Esophagus (tissue), 2 donors: ENCODE results near the gene RUNX3. TPM values are rescaled to one million over a fixed set of nuclear protein-coding genes. Genes with fewer than 3 reads are reported as not detected.

ENCODE experiments used
- H3K27ac ChIP-seq, 2 donors: one replicate each; pipeline ENCODE4 v1.5.1; 2013; ENCODE audit warnings: low read depth in 2 of 2, mild to moderate bottlenecking in 2 of 2, inconsistent platforms in 1 of 2, low read length in 1 of 2, moderate library complexity in 1 of 2
- H3K27me3 ChIP-seq, 2 donors: one replicate each; pipeline ENCODE4 v1.6.1; 2013; ENCODE audit warnings: low read length in 2 of 2, control low read depth in 1 of 2, mild to moderate bottlenecking in 1 of 2; ENCODE audit not compliant: insufficient read depth in 2 of 2, control insufficient read depth in 1 of 2
- H3K36me3 ChIP-seq, 2 donors: one replicate each; pipeline ENCODE4 v1.6.1; 2013; ENCODE audit warnings: low read length in 1 of 2; ENCODE audit not compliant: control insufficient read depth in 2 of 2, insufficient read depth in 2 of 2
- H3K4me1 ChIP-seq, 2 donors: one replicate each; pipeline ENCODE4 v1.6.1; 2013; ENCODE audit warnings: low read length in 1 of 2; ENCODE audit not compliant: control insufficient read depth in 2 of 2, insufficient read depth in 2 of 2
- H3K4me3 ChIP-seq, 2 donors: one replicate each; pipeline ENCODE4 v1.5.1; 2013; ENCODE audit warnings: low read length in 2 of 2, mild to moderate bottlenecking in 2 of 2, low read depth in 1 of 2, moderate library complexity in 1 of 2
- H3K9me3 ChIP-seq, 2 donors: one replicate each; pipeline ENCODE4 v1.6.1; 2013; ENCODE audit warnings: mild to moderate bottlenecking in 2 of 2, low read depth in 1 of 2, low read length in 1 of 2, moderate library complexity in 1 of 2; ENCODE audit not compliant: control insufficient read depth in 2 of 2, insufficient read depth in 1 of 2
- WGBS, 2 donors: extraction: QIAGEN DNeasy Blood & Tissue Kit; methylation state at CpG; one replicate each; pipeline ENCODE4 v1.1.7; 2013; 5-methylcytosine and 5-hydroxymethylcytosine counted together
- polyA plus RNA-seq, 2 donors: library from polyadenylated mRNA; stranded (reverse); fragments of 200-250 nt; gene quantifications; one replicate each; pipeline ENCODE4 v1.2.3, GENCODE V29; 2013
- donor health status: healthy with polysubstance abuse.
- donor health status: Bipolar disorder and iron deficiency.

RUNX3 gene
- polyA plus RNA-seq, 2 donors = 0.77 to 1.4 TPM

DNA sequence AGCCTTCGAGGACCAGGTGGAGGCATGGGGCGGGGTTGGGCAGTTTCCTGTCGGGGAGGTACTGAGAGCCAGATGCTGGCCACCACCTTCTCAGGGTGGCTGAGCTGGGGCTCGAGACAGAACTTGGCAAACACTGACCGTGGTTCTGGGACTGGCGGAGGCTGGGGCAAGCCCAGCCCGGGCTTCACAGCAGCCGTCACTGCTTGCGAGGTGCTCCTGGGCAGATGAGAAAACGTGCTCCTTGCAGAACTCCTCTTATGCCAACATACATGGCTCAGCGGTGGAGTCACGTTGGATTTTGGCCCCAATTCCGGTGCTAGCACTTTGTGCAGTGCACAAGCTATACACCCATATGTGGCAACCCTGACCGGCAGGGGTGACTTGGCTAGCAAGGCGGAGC is 69.2 kb downstream of the RUNX3 start:
- Histone ChIP-seq H3K4me3 (no peak overlapping the region), H3K9me3 (no peaks in the 10 kb centered on the region), H3K27me3 (no peaks in the 10 kb centered on the region), H3K4me1 (peaks cover 0 to 6% of the 10 kb centered on the region in 2 donors), H3K27ac (no peak overlapping the region), H3K36me3 (no peaks in the 10 kb centered on the region)
- WGBS, 2 donors = 59 to 70% methylated on average over 15 of the region's 15 CpGs

DNA sequence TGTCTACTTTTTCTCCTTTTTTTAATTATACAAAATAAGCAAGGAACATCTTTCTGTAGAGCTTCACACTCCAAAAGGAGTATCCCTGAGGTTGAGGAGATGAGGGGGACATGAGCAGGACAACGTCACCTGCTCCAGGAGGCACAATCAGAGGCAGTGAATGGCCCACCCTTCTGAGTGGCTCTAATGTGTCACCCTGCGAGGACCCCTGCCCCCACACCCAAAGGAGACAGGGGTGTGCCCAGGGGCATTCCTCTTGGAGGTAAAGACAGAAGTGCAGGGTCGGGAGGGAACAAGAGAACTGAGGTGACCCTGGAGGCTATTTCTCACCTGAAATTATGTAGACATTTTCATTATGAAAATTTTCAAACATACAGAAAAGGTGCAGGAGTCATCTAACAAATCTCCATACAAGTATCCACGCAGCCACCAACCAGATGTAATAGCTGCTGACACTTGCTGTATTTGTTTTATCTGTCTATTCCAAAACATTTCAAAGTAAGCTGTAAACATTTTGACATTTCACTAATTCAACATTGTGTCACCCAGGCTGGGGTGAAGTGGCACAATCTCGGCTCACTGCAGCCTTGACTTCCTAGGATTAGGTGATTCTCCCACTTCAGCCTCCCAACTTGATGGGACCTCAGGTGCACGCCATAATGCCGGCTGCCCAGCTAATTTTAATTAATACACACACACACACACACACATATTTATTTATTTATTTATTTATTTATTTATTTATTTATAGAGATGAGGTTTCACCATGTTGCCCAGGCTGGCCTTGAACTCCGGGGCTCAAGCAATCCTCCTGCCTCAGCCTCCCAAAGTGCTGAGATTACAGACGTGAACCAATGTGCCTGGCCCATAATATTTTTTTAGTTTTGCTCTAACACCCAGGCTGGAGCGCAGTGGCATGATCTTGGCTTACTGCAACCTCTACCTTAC is 70.7 kb downstream of the RUNX3 start:
- Histone ChIP-seq H3K27ac (no peak overlapping the region), H3K4me1 (peaks cover 0 to 6% of the 10 kb centered on the region in 2 donors), H3K4me3 (no peak overlapping the region), H3K27me3 (no peaks in the 10 kb centered on the region), H3K9me3 (no peaks in the 10 kb centered on the region), H3K36me3 (no peaks in the 10 kb centered on the region)
- WGBS, 2 donors = 79 to 81% methylated on average over 10 of the region's 10 CpGs

DNA sequence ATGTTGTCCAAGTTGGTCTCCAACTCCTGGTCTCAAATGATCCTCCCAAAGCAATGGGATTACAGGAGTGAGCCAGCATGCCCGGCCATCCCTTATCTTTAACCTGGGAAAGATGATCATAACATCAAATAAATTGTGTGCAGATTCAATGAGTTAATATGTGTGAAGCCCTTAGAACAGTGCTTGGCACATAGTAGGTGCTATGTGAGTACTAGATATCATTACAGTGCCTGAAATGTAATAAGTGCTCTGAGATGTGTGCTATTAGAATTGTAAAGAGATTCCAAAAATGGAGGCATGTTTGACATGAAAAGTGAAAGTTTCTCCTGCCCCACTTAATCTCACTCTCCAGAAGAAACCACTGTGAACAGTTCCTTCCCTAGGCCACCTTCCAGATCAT is 71.8 kb downstream of the RUNX3 start:
- Histone ChIP-seq H3K27me3 (no peaks in the 10 kb centered on the region), H3K27ac (no peak overlapping the region), H3K36me3 (no peaks in the 10 kb centered on the region), H3K9me3 (no peaks in the 10 kb centered on the region), H3K4me3 (no peak overlapping the region), H3K4me1 (peaks cover 0 to 6% of the 10 kb centered on the region in 2 donors)
- WGBS, 2 donors = 89 to 94% methylated on average over 1 of the region's 1 CpG

DNA sequence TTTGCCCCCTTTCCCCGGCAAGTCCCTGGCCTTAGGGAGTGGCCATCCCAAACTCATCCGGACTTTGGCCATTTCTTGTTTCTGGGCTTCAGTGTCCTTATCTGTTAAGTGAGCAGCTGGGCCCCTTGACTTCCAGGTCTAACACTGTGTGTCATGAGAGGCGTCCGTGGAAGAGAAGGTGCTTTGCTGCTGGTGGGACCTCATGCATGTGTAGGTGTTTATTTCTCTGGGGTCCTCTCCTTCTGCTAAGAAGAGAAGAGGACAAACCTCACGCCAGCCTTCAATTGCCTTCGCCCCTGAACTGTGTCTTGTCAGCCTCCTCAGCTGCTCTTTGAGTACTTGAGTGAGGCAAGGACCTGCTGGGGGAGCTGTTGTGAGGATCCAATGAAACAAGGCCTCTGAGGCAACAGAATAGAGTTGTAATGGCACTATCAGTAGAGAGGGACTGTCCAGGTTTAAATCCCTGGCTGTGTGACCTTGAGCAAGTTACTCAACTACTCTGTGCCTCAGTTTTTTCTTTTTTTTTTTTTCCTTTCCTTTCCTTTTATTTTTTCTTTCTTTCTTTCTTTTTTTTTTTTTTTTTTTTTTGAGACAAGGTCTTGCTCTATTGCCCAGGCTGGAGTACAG is 72.5 kb downstream of the RUNX3 start:
- Histone ChIP-seq H3K9me3 (no peaks in the 10 kb centered on the region), H3K4me3 (no peak overlapping the region), H3K27ac (no peak overlapping the region), H3K36me3 (no peaks in the 10 kb centered on the region), H3K27me3 (no peaks in the 10 kb centered on the region), H3K4me1 (peaks cover 0 to 3% of the 10 kb centered on the region in 2 donors)
- WGBS, 2 donors = 72 to 91% methylated on average over 6 of the region's 6 CpGs

DNA sequence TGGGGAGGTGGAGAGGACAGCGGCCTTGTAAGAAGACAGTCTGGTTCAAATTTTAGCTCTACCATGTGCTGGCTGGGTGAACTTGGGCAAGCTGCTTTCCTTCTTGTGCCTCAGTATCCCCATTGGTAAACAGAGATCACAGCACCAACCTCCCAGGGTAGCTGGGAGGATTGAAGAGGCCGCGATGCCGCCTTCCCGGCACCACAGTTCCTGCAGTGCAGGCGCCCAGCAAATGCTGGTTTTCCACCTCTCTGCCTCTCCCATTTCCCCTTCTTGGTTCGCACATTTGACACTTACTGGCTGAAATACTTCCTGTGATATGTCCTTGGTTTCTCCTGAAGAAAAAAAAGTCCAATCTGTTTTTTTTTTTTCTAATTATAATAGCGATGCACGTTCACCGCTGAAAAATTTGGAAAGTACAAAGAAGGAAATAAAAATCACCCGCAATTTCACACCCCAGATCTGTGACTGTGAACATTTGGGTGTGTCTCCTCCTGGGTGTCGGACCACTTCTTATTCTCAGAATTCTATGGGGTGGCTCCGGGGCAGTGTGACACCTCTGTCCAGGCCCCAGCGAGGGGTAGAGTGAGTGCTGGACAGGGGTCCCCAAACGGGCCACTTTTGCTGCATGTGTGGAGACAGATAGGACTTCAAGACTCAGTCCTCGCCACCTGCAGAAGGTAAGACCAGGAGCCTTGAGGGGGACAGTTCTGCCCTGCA is 73.1 kb downstream of the RUNX3 start:
- H3K27ac ChIP-seq = no peak overlapping the region
- H3K4me1 ChIP-seq = peaks cover 0 to 3% of the 10 kb centered on the region in 2 donors
- 86 to 87% methylated on average over 16 of the region's 16 CpGs for WGBS, 2 donors
- no peaks in the 10 kb centered on the region for H3K36me3 ChIP-seq
- no peak overlapping the region for H3K4me3 ChIP-seq
- H3K27me3 ChIP-seq = no peaks in the 10 kb centered on the region
- no peaks in the 10 kb centered on the region for H3K9me3 ChIP-seq

DNA sequence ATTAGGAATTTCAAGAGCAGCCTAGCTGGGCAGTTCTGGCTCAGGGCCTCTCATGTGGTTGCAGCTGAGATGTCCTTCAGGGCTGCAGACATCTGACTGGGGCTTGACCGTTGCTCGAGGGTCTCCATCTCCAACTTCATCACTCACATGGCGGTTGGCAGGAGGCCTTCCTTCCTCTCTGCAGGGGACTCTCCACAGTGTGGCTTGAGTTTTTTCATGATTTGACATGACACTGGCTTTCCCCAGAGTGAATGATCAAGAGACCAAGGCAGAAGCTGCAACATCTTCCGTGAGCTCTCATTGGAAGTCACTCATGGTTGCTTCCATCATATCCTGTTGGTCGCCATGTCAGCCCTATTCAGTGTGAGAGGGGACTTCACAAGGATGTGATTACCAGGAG is 74.6 kb downstream of the RUNX3 start:
- H3K4me1 ChIP-seq = no peaks in the 10 kb centered on the region
- no peak overlapping the region for H3K4me3 ChIP-seq
- H3K27ac ChIP-seq = no peak overlapping the region
- no peaks in the 10 kb centered on the region for H3K36me3 ChIP-seq
- WGBS, 2 donors = 79 to 83% methylated on average over 5 of the region's 5 CpGs
- no peaks in the 10 kb centered on the region for H3K27me3 ChIP-seq
- no peaks in the 10 kb centered on the region for H3K9me3 ChIP-seq

DNA sequence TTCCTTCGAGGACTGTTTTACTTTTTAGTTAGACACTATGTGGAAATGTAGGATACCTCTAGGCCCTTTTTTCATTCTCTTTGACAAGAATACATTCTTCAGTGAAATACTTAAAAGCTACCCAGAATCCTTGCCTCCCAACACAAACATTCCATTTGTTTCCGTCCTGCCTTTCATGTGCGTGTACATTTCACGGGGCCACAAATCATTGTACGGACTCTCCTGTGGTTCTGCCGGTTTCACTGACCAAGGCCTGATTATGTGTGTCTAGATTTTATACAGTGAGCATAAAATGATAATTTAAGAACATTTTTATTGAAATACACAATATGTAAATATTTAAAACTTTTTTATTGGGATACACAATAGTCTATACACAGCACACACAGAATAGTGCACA is 76.4 kb downstream of the RUNX3 start:
- Histone ChIP-seq H3K36me3 (no peaks in the 10 kb centered on the region), H3K9me3 (no peaks in the 10 kb centered on the region), H3K27ac (no peak overlapping the region), H3K4me1 (no peaks in the 10 kb centered on the region), H3K4me3 (no peak overlapping the region), H3K27me3 (no peaks in the 10 kb centered on the region)
- 64 to 72% methylated on average over 6 of the region's 6 CpGs for WGBS, 2 donors

DNA sequence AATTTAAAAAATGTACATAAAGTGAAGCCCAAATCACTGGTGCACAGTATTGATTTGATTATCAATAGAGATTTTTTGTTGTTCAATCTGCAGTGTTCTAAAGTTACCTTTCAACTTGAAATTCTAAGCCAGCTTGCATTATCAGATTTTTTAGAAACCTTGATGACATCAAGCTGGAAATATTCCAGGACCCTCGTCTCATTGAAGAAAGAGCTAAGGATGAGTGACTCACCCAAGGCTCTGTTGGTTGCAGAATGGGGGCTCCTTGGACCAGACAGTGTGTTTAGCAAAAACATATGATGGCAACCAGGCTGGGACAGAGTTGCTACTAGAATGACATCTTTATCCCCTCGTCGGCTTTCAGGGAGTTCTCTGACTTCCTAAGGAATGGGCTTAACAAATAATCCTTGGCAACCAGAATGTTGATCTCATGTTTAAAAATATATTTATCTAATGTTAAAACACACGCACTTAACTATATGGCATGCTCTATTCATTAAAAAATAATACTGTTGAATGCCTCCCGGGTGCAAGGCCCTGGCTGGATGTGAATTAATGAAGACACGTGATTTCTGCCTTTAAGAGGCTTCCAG is 79.7 kb downstream of the RUNX3 start:
- Histone ChIP-seq H3K4me1 (no peaks in the 10 kb centered on the region), H3K27me3 (no peaks in the 10 kb centered on the region), H3K9me3 (no peaks in the 10 kb centered on the region), H3K4me3 (no peak overlapping the region), H3K27ac (no peak overlapping the region), H3K36me3 (no peaks in the 10 kb centered on the region)
- 60 to 61% methylated on average over 6 of the region's 6 CpGs for WGBS, 2 donors

DNA sequence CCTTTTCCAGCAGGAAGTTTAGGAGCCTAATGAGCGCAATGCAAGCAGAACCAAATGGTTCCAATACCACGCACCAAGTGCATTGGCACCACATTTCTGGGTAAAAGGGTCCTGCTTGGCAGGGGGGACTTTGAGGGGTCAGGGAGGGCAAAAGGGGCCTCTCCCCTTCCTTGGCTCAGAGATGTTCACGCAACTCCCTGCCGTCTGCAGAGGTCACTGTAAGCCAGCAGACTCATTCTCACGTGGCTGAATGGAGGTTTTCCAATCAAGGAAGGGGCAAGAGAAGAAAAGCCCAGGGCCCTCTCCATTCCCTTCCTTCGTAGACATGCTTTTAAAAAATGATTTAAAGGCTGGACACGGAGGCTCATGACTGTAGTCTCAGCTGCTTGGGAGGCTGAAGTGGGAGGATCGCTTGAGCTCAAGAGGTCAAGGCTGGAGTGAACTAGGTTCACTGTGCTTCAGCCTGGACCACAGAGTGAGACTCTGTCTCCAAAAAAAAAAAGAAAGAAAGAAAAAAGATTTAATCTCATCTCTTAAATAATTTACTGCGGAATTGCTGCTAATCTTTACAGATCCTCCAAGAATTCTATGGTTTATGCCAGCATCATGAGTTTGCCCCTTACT is 80.3 kb downstream of the RUNX3 start:
- WGBS, 2 donors = 51 to 69% methylated on average over 9 of the region's 9 CpGs
- H3K4me3 ChIP-seq = no peak overlapping the region
- H3K27ac ChIP-seq = no peak overlapping the region
- no peaks in the 10 kb centered on the region for H3K9me3 ChIP-seq
- no peaks in the 10 kb centered on the region for H3K4me1 ChIP-seq
- no peaks in the 10 kb centered on the region for H3K36me3 ChIP-seq
- H3K27me3 ChIP-seq = no peaks in the 10 kb centered on the region
